Ectodermal cell (in vitro differentiated cells): ENCODE data around the gene DOCK2.

Source experiments
- H3K27ac ChIP-seq: 2 replicates; pipeline ENCODE4 v1.7.0; 2013; ENCODE audit warnings: mild to moderate bottlenecking, low read depth, low read length; ENCODE audit not compliant: insufficient read depth, poor library complexity, severe bottlenecking
- H3K27me3 ChIP-seq: 2 replicates; pipeline ENCODE4 v1.7.0; 2013; ENCODE audit warnings: mild to moderate bottlenecking, low read length; ENCODE audit not compliant: insufficient read depth, control insufficient read depth, poor library complexity, severe bottlenecking
- H3K36me3 ChIP-seq: one replicate; pipeline ENCODE4 v1.7.0; 2013; ENCODE audit warnings: low read length; ENCODE audit not compliant: control insufficient read depth, insufficient read depth
- H3K4me1 ChIP-seq: one replicate; pipeline ENCODE4 v1.7.0; 2013; ENCODE audit warnings: low read length; ENCODE audit not compliant: control insufficient read depth, insufficient read depth
- H3K4me3 ChIP-seq: 2 replicates; pipeline ENCODE4 v1.7.0; 2013; ENCODE audit warnings: low read depth, low read length, control low read depth; ENCODE audit not compliant: insufficient read depth
- H3K9me3 ChIP-seq: 2 replicates; pipeline ENCODE4 v1.7.0; 2013; ENCODE audit warnings: mild to moderate bottlenecking, low read length, moderate library complexity; ENCODE audit not compliant: control insufficient read depth
- WGBS, 2 experiments: methylation state at CpG; one replicate each; pipeline ENCODE4 v1.1.7; 2013; ENCODE audit warnings: missing lambda C conversion rate in 2 of 2; 5-methylcytosine and 5-hydroxymethylcytosine counted together

Gene DOCK2

DNA sequence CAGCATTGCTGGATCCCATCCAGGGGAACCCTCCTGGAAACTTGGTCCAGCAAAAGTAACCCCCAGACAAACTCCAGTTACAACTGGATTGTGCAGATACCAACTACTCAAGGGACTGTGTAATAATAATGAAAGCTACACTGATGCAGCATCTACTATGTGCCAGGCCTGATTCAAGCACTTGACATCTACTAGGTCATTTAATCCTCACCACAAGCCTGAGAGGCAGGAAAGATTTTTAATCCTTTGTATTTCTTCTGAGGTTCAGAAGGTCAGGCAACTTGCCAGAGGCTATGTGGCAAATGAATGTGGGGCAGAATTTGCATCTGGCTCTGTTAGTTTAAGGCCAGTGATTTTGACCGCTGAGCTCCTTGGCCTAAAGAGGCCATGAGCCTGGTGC, 439.1 kb downstream of the DOCK2 start:
- WGBS, 2 experiments = 100% methylated on average over 1 of the region's 1 CpG
- H3K27ac ChIP-seq = no peak overlapping the region
- H3K27me3 ChIP-seq = no peaks in the 10 kb centered on the region
- no peaks in the 10 kb centered on the region for H3K9me3 ChIP-seq
- H3K4me1 ChIP-seq = no peaks in the 10 kb centered on the region
- no peaks in the 10 kb centered on the region for H3K36me3 ChIP-seq
- H3K4me3 ChIP-seq = no peak overlapping the region

- no peaks in the 10 kb centered on the region for H3K4me1 ChIP-seq
- no peaks in the 10 kb centered on the region for H3K9me3 ChIP-seq
- H3K27me3 ChIP-seq = no peaks in the 10 kb centered on the region
- no peaks in the 10 kb centered on the region for H3K36me3 ChIP-seq
- no peak overlapping the region for H3K27ac ChIP-seq
- no peak overlapping the region for H3K4me3 ChIP-seq
These were observed 439.7 kb downstream of the DOCK2 start for GRCh38 chr5:170076739-170077138.

- Histone ChIP-seq H3K9me3 (no peaks in the 10 kb centered on the region), H3K4me1 (no peaks in the 10 kb centered on the region), H3K36me3 (no peaks in the 10 kb centered on the region), H3K4me3 (no peak overlapping the region), H3K27me3 (no peaks in the 10 kb centered on the region), H3K27ac (no peak overlapping the region)
- WGBS, 2 experiments = 91 to 93% methylated on average over 5 of the region's 5 CpGs
These were observed 440.5 kb downstream of the DOCK2 start for GRCh38 chr5:170077526-170077925.

DNA sequence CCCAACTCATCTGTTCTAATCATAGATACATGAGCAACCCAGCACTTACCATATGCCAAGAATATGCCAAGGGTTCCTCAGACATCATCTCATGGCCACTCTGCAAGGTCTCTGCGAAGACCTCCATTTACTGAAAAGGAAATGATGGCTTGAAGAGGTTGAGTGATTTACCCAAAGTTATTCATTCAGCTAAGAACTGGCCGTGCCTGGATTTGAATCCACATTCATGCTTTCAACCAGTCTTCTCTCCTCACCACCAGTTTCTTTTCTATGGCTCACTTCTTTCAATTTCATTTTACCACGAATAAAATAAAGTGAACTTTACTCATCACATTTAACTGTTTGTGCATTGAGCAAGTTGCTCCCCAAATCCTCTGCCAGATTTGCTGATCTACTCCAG, 441.4 kb downstream of the DOCK2 start:
- WGBS, 2 experiments = 92% methylated on average over 3 of the region's 3 CpGs
- H3K9me3 ChIP-seq = no peaks in the 10 kb centered on the region
- no peaks in the 10 kb centered on the region for H3K36me3 ChIP-seq
- H3K4me3 ChIP-seq = no peak overlapping the region
- no peaks in the 10 kb centered on the region for H3K4me1 ChIP-seq
- no peaks in the 10 kb centered on the region for H3K27me3 ChIP-seq
- H3K27ac ChIP-seq = no peak overlapping the region

DNA sequence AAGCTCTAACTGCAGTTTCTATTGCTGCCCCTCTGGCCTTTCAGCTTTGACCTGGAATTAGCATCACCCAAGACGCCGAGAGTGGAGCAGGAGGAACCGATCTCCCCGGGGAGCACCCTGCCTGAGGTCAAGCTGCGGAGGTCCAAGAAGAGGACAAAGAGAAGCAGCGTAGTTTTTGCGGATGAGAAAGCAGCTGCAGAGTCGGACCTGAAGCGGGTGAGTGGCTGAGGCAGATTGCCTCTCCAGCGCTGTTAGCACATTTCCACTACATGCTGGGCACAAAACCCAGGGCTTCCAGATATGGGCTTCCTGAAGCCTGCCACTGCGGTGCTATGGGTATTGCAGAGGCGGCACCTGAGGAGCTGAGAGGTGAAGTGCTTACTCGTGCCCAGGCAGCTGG, 441.9 kb downstream of the DOCK2 start:
- H3K4me1 ChIP-seq = no peaks in the 10 kb centered on the region
- WGBS, 2 experiments = 91 to 92% methylated on average over 13 of the region's 13 CpGs
- H3K27ac ChIP-seq = no peak overlapping the region
- H3K9me3 ChIP-seq = no peaks in the 10 kb centered on the region
- H3K27me3 ChIP-seq = no peaks in the 10 kb centered on the region
- no peak overlapping the region for H3K4me3 ChIP-seq
- no peaks in the 10 kb centered on the region for H3K36me3 ChIP-seq

GRCh38 chr5:170080217-170080616, 443.1 kb downstream of the DOCK2 start:
- no peaks in the 10 kb centered on the region for H3K27me3 ChIP-seq
- no peak overlapping the region for H3K27ac ChIP-seq
- no peak overlapping the region for H3K4me3 ChIP-seq
- 94 to 100% methylated on average over 1 of the region's 1 CpG for WGBS, 2 experiments
- H3K36me3 ChIP-seq = no peaks in the 10 kb centered on the region
- no peaks in the 10 kb centered on the region for H3K4me1 ChIP-seq
- H3K9me3 ChIP-seq = no peaks in the 10 kb centered on the region

DNA sequence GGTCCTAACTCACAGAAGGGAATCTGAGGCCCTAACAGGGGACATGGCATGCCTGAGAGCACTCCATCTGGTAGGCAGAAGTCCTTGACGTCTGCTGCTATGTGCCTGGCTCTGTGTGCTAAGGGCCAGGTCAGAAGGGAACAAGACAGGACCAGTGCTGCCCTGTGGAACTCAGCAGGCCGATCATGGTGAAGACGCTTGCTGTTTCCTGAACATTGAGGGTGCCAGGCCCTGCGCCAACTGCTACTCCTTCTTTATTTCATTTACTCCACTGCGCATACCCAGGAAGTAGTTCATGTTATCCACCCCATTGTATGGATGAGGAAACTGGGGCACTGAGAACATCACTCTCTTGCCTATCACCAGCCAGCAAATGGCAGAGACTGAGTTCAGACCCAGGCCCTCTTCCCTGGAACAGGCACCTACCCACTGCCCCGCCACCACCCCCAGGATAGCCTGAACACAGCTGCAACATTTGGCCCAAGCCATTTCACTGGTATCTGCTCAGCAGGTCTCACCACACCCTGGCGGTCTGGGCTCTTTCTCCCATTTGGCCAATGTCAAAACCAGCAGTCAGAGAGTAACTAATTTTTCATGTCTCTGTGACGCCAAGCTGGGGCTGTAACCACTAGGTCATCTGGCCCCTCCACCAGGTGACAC, 443.8 kb downstream of the DOCK2 start:
- H3K27me3 ChIP-seq = no peaks in the 10 kb centered on the region
- no peaks in the 10 kb centered on the region for H3K4me1 ChIP-seq
- 82 to 83% methylated on average over 8 of the region's 8 CpGs for WGBS, 2 experiments

GRCh38 chr5:170081616-170082015, 444.5 kb downstream of the DOCK2 start:
- no peak overlapping the region for H3K4me3 ChIP-seq
- no peaks in the 10 kb centered on the region for H3K27me3 ChIP-seq
- no peak overlapping the region for H3K27ac ChIP-seq
- no peaks in the 10 kb centered on the region for H3K36me3 ChIP-seq
- no peaks in the 10 kb centered on the region for H3K9me3 ChIP-seq
- H3K4me1 ChIP-seq = no peaks in the 10 kb centered on the region
- 92 to 97% methylated on average over 4 of the region's 4 CpGs for WGBS, 2 experiments

More for the DNA sequence above, 443.8 kb downstream of the DOCK2 start:
- Histone ChIP-seq H3K4me3 (no peak overlapping the region), H3K9me3 (no peaks in the 10 kb centered on the region), H3K27ac (no peak overlapping the region), H3K36me3 (no peaks in the 10 kb centered on the region)

- Histone ChIP-seq H3K4me3 (no peak overlapping the region), H3K27me3 (no peaks in the 10 kb centered on the region), H3K4me1 (no peaks in the 10 kb centered on the region), H3K36me3 (no peaks in the 10 kb centered on the region), H3K27ac (no peak overlapping the region), H3K9me3 (no peaks in the 10 kb centered on the region)
- WGBS, 2 experiments = 88 to 89% methylated on average over 7 of the region's 7 CpGs
These were observed 445.6 kb downstream of the DOCK2 start for GRCh38 chr5:170082701-170083100.

DNA sequence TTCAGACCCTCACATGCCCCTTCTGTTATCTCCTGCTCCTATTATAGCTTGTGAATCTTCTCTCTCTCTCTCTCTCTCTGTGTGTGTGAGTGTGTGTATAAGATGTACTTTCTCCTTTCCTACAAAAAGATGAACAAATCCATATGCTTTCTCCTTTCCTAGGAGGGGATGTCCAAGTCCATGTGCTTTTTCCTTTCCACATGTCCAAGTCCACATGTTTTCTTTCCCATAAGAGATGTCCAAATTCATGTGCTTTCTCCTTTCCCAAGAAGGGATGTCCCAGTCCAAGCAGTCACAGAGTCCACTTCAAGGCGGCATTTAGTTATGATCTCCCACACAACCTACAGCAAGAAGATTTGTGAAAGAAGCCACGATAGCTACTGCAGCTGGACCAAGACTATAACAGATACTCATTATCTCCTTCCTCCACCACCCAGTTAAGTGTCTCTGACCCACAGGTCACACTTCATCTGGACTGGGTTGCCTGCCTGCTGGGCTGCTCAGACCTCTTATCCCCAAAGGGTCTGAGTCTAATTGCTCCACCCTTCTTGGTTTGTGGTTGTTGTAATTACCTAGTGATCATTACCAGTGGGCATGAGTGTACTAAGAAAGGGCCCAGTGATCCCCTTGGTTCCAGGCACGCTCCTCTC, 450.2 kb downstream of the DOCK2 start:
- H3K36me3 ChIP-seq = no peaks in the 10 kb centered on the region
- no peak overlapping the region for H3K27ac ChIP-seq
- H3K4me3 ChIP-seq = no peak overlapping the region
- H3K9me3 ChIP-seq = no peaks in the 10 kb centered on the region
- no peaks in the 10 kb centered on the region for H3K4me1 ChIP-seq
- H3K27me3 ChIP-seq = no peaks in the 10 kb centered on the region
- 91 to 98% methylated on average over 3 of the region's 3 CpGs for WGBS, 2 experiments
